Measurements from ENCODE around the gene FAM170B.

FAM170B gene

DNA sequence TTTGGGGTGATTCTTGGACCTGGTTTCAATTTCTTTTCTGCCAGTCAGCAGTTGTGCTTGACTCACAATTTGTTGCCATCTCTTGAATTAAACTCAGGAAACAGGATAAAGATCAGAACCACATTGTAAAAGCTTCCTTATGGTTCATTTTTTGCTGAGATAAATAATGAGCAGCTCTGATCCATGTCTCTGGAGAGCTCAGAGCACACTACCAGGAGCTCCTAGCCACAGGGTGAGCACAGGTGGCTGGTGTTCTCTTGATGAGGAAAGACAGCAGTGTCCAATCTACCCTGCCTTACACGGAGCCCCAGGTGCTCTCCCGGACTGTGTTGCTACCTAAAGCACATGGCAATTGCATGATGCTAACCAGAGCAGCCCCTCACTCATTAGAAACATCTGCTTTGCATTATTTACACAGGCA lies 17.2 kb upstream of the FAM170B start:
- no peak for DNase-seq

- DNase-seq, result no peak
Observed at GRCh38 chr10:49150426-49150825, 16.6 kb upstream of the FAM170B start.

DNA sequence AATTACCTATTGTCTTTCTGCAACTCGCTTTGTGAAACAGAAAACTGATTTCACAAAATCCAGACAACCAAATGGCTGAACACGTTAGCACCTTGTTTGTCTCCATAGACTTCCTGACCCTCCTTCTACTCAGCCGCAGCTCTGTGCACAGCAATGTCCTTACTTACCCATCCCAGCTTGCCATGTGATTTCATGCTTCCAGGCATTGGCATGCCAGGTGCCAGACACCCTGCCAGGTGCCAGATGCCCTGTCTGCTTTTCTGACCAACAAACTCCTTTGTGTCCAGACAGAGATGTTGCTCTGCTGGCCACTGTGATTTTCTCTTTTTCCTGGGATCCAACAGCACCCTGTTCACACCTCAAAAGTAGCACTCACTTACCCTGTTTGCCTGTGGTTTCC lies 16.1 kb upstream of the FAM170B start:
- no peak for DNase-seq

GRCh38 chr10:49144058-49144720 lies 10.4 kb upstream of the FAM170B start:
- DNase-seq, result no peak

DNA sequence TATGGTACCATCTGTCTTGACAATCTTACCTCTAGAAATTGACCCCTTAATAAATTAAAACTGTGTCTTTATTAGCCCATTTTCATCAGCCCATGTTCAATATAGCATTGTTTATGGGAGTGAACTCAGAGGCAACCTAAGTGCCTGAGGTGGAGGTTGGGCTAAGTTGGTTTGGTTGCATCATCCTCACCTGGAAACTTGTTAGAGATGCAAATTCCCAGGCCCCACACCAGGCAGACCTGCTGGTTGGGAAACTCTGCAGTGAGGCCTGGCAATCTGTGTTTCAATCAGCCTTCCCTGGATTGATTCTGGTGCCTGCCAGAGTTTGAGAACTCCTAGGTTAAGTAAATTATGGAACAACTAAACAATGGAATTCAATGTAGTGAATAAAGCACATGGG lies 9.4 kb upstream of the FAM170B start:
- DNase-seq, result no peak

DNA sequence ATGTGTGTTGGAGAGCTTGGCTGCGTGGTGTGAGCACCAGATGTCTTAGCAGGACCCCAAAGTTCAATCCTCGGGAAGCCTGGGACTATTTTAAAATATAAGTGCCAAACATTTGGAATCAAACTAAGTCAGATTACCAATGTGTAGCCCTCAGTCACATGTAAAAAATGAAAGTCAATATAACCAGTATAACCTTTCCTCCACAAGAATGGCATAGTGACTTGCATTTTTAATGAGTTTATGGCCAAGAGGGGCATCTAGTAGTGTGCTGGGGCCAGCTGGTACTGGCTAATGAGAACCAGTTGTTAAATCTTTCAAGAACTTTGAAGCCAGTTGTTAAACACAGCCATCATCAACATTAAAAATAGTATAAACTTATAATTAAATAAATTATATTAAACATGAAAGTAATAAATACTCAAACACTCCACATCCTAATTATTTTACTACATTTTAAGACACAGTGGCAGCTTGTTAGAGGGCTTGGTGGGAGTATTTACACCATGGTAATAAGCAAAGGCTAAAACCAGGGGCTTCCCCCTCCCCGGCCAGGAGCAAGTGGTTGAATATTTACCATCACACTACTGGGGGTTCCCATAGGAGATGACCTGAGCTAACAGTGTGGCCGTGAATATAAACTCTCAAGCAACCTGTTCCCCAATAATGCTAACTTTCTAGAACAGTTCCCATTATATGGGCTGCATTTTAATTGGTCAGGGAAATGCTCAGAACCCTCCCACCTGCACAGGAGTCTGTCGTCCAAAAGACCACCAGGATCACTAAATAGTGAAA lies 7.9 kb upstream of the FAM170B start:
- DNase-seq, result no peak

DNA sequence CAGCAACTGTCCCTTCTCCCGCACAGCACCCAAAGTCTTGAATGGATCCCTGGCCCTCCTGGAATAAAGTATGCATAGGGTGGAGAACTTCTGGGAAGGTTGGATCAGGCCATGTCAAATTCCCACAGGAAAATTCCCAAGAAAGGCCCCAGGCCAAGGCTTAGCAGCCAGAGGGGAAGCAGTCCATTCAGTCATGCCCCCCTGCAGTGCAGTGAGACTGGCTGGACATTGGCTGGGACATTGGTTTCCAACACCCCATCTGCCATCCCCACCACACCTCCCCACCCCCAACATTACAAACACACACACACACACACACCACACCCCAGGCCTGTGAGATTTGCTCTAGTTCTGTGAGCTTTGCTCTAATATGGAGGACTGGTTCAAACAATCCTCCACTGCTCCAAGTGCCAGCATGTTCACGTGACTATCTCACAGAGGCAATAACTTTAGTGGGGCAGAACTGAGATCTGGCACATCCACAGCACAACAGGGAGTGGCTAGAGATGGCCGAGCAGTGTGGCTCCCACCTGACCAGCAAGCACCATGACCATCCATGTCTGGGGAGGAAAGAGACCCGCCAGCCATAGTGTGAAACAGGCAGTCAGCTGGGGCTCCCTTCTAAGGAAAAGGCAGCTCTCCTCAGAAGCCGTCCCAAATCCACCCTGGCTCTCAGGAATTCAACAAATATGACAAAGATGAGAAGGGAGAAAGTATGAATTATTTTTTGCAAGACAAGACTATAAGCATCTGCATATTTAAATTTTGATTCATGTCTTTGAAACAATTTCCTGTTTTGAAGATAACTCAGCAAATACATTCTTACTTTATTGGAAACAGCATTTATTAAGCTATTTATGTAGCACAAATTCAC lies 6.7 kb upstream of the FAM170B start:
- DNase-seq, result no peak

DNA sequence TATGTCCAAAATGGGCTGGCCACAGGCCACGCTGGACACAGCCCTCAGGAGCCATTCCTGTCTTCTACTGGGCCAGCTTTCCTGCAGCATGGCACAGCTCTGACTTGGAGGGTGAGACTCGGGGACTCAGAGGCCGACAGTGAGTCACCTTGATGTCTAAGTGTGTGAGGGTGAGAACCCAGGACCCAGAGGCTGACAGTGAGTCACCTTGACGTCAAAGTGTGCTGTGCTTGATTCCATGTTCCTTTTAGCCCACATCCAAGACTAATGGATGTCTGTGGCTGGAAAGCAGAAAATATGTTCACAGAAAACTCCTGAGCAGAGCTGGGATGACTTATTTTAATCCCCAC lies 6.0 kb upstream of the FAM170B start:
- no peak for DNase-seq

DNA sequence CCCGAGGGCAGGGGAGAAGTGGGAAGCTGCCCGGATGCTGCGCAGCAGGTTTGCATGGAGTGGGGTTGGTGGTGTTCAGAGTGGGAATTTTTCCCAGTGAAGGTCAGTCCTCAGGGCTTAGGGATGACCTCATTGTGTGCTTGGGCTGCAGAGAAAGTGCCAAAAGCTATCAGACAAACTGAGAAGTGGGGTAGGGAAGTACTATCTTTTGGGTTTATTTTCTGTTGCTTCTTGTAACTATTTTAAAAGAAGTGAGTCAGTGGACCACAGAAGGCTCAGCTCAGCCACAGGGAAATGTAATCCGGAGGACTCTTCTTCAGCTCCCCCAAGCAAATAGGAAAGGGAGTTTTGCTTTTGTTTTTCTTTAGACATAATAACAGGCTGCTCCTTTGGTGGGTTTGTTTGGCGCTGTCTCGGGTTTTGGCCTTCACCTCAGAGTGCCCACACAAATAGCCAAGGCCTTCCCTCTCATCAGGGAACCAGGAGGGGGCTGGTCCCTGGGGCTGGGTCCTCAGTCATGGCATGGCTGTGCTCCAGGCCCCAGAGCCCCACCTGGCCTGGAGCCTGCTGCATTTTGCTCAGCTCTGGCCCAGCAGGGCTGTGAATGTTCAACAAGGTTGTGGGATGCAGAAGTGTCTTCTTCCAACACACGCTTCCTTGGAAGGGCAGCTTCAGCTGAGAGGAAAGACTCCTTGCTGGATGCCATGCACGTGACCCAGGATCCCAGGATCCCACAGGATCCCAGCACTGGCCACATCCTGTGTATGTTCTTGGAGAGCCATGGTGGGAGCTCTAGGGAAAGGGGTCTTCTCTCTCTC lies 5.4 kb upstream of the FAM170B start:
- no peak for DNase-seq

GRCh38 chr10:49138361-49138891 lies 4.6 kb upstream of the FAM170B start:
- DNase-seq, result no peak

DNA sequence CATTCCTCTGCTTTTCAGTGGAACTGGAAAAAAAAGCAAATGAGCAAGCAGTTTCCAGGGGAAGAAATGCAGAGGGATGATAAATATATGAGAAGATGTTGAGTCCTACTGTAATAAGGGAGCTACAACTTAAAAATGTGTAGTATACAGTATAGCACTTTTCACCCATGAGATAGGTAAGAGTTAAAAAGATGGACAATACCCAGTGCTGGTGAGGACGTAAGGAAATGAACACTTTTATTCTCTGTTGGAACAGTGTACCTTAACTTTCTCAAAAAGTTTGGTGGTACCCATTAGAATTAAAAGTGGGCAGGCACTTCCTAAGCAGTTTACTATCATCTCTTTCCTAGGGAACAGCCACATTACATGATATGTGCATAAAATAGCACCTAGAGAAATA lies 2.7 kb upstream of the FAM170B start:
- no peak for DNase-seq

- peak in 1 of 5 donors; percentile 50 for DNase-seq
Observed at GRCh38 chr10:49135575-49136313, 1.9 kb upstream of the FAM170B start.

DNA sequence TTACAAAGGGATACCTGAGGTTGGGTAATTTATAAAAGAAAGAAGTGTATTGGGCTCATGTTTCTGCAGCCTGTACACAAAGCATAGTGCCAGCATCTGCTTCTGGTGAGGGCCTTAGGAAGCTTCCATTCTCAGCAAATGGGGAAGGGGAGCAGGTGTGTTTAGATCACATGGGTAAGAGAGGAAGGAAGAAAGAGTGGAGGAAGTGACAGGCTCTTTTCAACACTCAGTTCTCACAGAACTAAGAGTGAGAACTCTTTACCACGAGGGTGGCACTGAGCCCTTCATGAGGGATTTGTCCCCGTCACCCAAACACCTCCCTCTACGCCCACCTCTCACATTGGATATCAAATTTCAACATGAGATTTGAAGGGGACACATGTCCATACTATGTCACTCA lies 506 bp upstream of the FAM170B start:
- no peak for DNase-seq

GRCh38 chr10:49132362-49132737 lies 1.5 kb downstream of the FAM170B start:
- no peak for DNase-seq

DNA sequence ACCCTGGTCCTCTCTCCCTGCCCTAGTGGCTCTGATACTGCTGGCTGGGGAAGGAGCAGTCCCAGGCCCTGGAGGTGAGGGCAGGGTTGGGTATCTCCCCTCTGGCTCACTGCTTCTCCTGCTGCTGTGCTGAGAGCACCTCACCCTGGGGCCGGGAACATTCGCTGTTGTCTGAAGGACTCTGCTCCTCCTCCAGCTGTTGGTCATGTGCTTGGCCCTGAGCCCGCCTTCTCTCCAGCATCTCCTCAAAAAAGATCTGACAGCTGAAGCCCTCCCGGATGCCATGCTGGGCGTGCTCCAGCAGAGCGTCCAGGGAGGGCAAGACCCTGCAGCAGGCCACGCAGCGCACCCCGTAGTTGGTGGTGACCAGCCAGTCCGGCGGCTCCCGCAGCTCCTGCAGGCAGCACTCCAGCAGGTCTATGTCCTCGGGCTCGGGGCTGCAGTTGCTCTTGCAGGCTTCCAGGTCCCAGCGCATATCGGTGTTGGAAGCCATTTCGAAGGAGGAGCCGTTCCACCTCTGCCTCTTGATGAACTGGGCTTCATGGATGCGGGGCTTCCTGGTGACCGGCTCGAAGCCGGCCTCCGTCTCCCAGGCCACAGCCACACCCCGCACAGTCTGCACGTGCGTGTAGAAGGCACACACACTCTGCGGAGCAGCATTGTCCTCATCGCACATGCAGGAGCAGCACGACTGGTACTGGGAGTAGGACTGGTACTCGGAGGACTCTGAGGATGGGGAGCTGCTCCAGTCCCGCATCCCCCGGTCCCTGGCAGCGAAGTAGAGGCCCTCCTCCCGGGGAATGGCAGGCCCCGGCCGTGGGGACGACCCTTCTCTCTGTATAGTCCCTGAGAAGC lies 2.1 kb downstream of the FAM170B start:
- no peak for DNase-seq

DNA sequence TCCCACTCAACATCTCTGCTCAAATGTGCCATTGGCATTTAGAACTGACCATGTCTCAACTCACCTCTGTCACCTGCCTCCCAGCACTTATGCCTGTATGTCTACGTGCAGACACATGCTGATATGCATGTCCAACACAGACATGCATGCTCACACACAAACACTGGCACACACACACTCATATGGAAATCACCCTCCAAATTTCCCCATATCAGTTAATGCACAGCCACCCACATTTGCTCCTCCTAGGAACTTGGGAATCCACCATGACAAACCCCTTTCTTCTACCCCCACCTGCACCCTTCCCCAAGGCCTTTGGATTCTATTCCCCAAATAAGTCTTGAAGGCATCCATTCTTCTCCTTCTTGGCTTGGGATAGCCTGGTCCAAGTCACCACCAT lies 4.4 kb downstream of the FAM170B start:
- no peak for DNase-seq

DNA sequence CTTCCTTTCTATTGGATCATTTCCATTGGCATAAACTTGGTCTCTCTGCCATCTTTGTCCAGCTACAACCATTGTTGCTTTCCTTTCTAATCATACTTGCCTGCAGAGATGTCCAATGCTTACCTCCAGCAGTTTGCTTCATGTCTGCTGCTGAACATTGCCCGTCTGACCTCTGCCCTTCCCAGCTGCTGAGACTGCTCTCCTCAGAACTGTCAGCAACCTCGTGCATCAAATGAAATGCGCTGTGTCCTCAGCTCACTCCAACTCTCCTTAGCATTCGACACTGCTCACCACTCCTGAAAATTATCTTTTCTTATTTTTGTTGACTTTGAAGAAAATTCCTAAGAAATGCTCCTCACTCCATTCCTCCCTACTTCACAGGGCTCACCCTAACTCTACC lies 5.0 kb downstream of the FAM170B start:
- DNase-seq, result no peak

GRCh38 chr10:49123981-49124950 lies 9.6 kb downstream of the FAM170B start:
- DNase-seq, result no peak

DNA sequence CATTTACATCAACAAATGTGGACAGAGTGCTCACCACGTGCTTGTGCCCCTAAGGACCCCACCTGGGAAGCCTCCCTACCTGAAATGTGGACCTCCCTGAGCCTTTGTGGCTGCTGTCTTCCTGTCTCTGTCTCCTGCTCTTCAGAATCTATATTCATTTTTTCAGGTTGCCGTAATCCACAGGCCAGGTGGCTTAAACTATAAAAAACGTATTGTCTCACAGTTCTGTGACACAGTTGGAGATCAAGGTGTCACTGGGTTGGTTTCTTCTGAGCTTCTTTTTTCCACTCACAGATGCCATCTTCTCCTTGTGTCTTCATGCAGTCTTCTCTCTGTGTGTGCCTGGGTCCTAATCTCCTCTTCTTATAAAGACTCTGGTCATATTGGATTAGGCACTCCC lies 12.9 kb downstream of the FAM170B start:
- DNase-seq, result no peak

DNA sequence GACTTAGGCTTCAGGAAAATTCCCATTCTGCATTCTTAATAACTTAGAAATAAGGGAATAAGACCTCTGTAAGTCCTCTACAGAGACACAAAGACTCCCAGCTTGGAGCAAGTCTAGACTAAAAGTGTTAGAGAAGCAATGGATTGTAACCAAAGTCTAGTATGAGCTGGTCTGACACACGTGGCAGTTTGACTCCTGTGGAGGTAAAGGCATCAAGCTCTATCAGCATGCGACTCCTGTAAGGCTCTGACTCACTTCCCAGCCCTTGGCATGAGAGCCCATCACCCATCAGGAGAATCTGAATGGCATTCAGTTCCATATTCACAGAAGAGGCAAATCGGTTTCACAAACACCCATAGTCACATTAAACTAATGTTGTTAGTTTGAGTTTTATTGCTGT lies 14.1 kb downstream of the FAM170B start:
- no peak for DNase-seq

Measured in T-helper 1 cell (primary cell).